Measurements from ENCODE around the gene OR8G1. TPM values are rescaled to one million over a fixed set of nuclear protein-coding genes. Genes with fewer than 3 reads are reported as not detected.

OR8G1 gene
- total RNA-seq, 1 experiment from 2014 or later = not detected

DNA sequence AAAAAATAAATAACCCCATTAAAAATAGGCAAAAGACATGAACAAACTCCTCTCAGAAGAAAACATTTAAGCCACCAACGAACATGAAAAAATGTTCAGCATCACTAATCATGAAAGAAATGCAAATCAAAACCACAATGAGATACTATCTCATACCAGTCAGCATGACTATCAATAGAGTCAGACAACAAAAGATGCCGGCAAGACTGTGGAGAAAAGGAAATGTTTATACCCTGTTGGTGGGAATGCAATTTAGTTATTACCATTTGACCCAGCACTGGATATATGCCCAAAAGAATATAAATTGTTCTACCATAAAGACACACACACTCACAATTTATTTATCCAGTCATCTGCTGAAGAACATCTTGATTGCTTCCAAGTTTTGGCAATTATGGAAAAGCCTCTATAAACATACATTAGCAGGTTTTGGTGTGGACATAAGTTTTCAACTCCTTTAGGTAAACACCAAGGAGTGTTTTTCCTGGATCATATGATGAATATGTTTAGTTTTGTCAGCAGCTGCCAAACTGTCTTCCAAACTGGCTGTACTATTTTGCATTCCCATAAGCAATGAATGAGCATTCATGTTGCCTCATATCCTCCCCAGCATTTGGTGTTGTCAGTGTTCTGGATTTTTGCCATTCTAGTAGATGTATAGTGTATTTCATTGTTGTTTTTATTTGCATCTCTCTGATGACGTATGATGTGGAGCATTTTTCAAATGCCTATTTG, 44.9 kb downstream of the OR8G1 start:
- TF ChIP-seq EZH2 (IDR thresholded peaks at IDR 0.05; ENCODE audit: borderline replicate concordance, low read depth, low read length, poor library complexity, severe bottlenecking) = no peak
- TF ChIP-seq, protein P1, sequence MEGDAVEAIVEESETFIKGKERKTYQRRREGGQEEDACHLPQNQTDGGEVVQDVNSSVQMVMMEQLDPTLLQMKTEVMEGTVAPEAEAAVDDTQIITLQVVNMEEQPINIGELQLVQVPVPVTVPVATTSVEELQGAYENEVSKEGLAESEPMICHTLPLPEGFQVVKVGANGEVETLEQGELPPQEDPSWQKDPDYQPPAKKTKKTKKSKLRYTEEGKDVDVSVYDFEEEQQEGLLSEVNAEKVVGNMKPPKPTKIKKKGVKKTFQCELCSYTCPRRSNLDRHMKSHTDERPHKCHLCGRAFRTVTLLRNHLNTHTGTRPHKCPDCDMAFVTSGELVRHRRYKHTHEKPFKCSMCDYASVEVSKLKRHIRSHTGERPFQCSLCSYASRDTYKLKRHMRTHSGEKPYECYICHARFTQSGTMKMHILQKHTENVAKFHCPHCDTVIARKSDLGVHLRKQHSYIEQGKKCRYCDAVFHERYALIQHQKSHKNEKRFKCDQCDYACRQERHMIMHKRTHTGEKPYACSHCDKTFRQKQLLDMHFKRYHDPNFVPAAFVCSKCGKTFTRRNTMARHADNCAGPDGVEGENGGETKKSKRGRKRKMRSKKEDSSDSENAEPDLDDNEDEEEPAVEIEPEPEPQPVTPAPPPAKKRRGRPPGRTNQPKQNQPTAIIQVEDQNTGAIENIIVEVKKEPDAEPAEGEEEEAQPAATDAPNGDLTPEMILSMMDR (conservative IDR thresholded peaks at IDR 0.05; ENCODE audit: low read depth, low read length) = no peak
- BruUV-seq (replicated peaks) = no TSS peak
- POLR2A ChIA-PET (ENCODE audit: low non-redundant PET) = no interaction called here

DNA sequence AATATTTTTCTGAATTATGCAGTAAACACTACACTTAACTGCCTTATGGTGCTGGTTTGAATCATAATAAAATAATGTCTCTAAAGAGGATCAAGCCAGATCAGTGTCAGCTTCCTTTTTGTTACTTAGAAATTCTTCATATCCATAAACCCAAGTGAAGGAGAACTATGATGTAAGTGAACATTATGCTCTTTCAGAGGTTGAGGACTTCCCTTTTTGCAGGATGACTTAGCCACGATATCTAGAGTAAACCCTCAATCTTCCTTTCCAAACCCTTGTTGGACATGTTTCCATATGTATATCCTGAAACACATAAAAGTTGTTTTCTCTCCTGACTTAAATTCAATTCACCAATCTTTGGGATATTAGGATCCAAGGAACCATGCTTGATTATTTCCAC, 53.8 kb downstream of the OR8G1 start:
- intact Hi-C loops (cut with micrococcal nuclease; ENCODE audit: unreplicated experiment) = no loop called here
- BruUV-seq (replicated peaks) = no TSS peak
- ChIA-PET POLR2A (ENCODE audit: low non-redundant PET) (interaction anchor here (0.6 kb wide), 1 partner anchor 1469 kb away, joined by 3 read pairs; no protein-coding TSS in a partner anchor), CTCF (no interaction called here)
- Histone ChIP-seq H3K9me3 (ENCODE audit: low read depth, low read length, poor library complexity, severe bottlenecking) (no peaks in the 10 kb centered on the region), H3K36me3 (ENCODE audit: insufficient read depth, low read length, poor library complexity, severe bottlenecking) (no peaks in the 10 kb centered on the region), H3K4me3 (ENCODE audit: low read depth, low read length, poor library complexity, severe bottlenecking) (no peak overlapping the region), H3K4me1 (ENCODE audit: insufficient read depth, low read length, poor library complexity, severe bottlenecking) (no peaks in the 10 kb centered on the region), H3K27ac (ENCODE audit: low read depth, low read length, poor library complexity, severe bottlenecking) (no peak overlapping the region), H3K27me3 (replicated peaks; ENCODE audit: insufficient read depth, low read depth, low read length, poor library complexity) (no peaks in the 10 kb centered on the region)
- TF ChIP-seq EZH2 (IDR thresholded peaks at IDR 0.05; ENCODE audit: borderline replicate concordance, low read depth, low read length, poor library complexity, severe bottlenecking) = no peak
- TF ChIP-seq, protein P1 (conservative IDR thresholded peaks at IDR 0.05; ENCODE audit: low read depth, low read length) = no peak
- DNase-seq (ENCODE audit: low spot score) = no peak

More for the DNA sequence above, 44.9 kb downstream of the OR8G1 start:
- no peaks in the 10 kb centered on the region for H3K4me1 ChIP-seq (ENCODE audit: insufficient read depth, low read length, poor library complexity, severe bottlenecking)
- no peaks in the 10 kb centered on the region for H3K9me3 ChIP-seq (ENCODE audit: low read depth, low read length, poor library complexity, severe bottlenecking)
- H3K27me3 ChIP-seq (replicated peaks; ENCODE audit: insufficient read depth, low read depth, low read length, poor library complexity) = no peaks in the 10 kb centered on the region
- intact Hi-C loops (cut with micrococcal nuclease; ENCODE audit: unreplicated experiment) = no loop called here
- CTCF ChIA-PET = no interaction called here
- DNase-seq (ENCODE audit: low spot score) = peak; percentile 80
- H3K36me3 ChIP-seq (ENCODE audit: insufficient read depth, low read length, poor library complexity, severe bottlenecking) = no peaks in the 10 kb centered on the region
- H3K4me3 ChIP-seq (ENCODE audit: low read depth, low read length, poor library complexity, severe bottlenecking) = no peak overlapping the region
- peak overlapping the region; percentile 9 for H3K27ac ChIP-seq (ENCODE audit: low read depth, low read length, poor library complexity, severe bottlenecking)

DNA sequence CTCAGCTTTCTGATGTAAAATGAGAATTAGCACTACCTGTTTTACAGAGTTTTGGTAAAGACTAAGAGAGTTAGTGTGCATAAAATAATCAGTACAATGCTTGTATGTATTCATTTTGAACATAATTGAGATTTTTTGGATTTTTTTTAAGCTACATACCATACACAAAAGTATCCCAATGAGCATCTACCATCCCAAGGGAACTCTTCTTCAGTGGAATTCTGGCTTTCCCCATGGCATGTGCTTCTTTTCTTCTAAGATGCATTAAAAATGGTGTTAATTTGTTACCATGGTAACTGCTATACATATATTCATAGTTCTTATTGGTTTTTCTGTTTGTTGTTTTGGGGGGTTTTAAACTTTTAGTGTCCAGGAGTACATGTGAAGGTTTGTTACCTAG, 55.1 kb downstream of the OR8G1 start:
- H3K27ac ChIP-seq (ENCODE audit: low read depth, low read length, poor library complexity, severe bottlenecking) = no peak overlapping the region
- CTCF ChIA-PET = no interaction called here
- intact Hi-C loops (cut with micrococcal nuclease; ENCODE audit: unreplicated experiment) = no loop called here
- no peak overlapping the region for H3K4me3 ChIP-seq (ENCODE audit: low read depth, low read length, poor library complexity, severe bottlenecking)
- no peak for DNase-seq (ENCODE audit: low spot score)
- POLR2A ChIA-PET (ENCODE audit: low non-redundant PET) = interaction anchor here (0.7 kb wide), 1 partner anchor 99 kb away, joined by 3 read pairs; no protein-coding TSS in a partner anchor
- H3K9me3 ChIP-seq (ENCODE audit: low read depth, low read length, poor library complexity, severe bottlenecking) = peaks cover 4% of the 10 kb centered on the region
- BruUV-seq (replicated peaks) = no TSS peak
- H3K27me3 ChIP-seq (replicated peaks; ENCODE audit: insufficient read depth, low read depth, low read length, poor library complexity) = no peaks in the 10 kb centered on the region
- H3K36me3 ChIP-seq (ENCODE audit: insufficient read depth, low read length, poor library complexity, severe bottlenecking) = no peaks in the 10 kb centered on the region
- no peaks in the 10 kb centered on the region for H3K4me1 ChIP-seq (ENCODE audit: insufficient read depth, low read length, poor library complexity, severe bottlenecking)
- no peak for TF ChIP-seq EZH2 (IDR thresholded peaks at IDR 0.05; ENCODE audit: borderline replicate concordance, low read depth, low read length, poor library complexity, severe bottlenecking)
- TF ChIP-seq, protein P1 (conservative IDR thresholded peaks at IDR 0.05; ENCODE audit: low read depth, low read length) = no peak

Data from A673 (cell line).